GM23338 (cell line): ENCODE data around the gene TMEM33. TPM values are rescaled to one million over a fixed set of nuclear protein-coding genes. Genes with fewer than 3 reads are reported as not detected.
A peak's percentile ranks its signal among the peaks of the same experiment; 100 is the strongest.

ENCODE experiments used
- ATAC-seq: fragments of 200-7000 bp; cut with Tn5 transposase; 3 replicates; pipeline ENCODE4 v1.9.1; 2020
- DNase-seq: peaks from one replicate; pipeline ENCODE4 v3.0.0-alpha.2; 2015; ENCODE audit warnings: low spot score
- H2AFZ ChIP-seq: fragments of 200-600 bp; sonication (generic); 2 replicates; pipeline ENCODE4 v1.8.0; 2016; ENCODE audit warnings: antibody characterized with exemption, mild to moderate bottlenecking, moderate library complexity
- H3F3A ChIP-seq: fragments of 200-600 bp; sonication (generic); replicated peaks from 2 replicates; pipeline ENCODE4 v1.8.0; 2017; ENCODE audit warnings: antibody characterized with exemption, mixed run types, low read depth
- H3K27ac ChIP-seq: fragments of 200-600 bp; sonication (generic); 2 replicates; pipeline ENCODE4 v1.6.1; 2016; ENCODE audit warnings: low read depth
- H3K27me3 ChIP-seq: fragments of 200-600 bp; sonication (generic); 2 replicates; pipeline ENCODE4 v1.8.0; 2016; ENCODE audit warnings: mild to moderate bottlenecking, mixed run types, moderate library complexity; ENCODE audit not compliant: insufficient read depth
- H3K36me3 ChIP-seq: fragments of 200-600 bp; sonication (generic); 2 replicates; pipeline ENCODE4 v1.8.0; 2016; ENCODE audit warnings: mild to moderate bottlenecking; ENCODE audit not compliant: insufficient read depth
- H3K4me1 ChIP-seq: fragments of 200-600 bp; sonication (generic); 2 replicates; pipeline ENCODE4 v1.8.0; 2016; ENCODE audit warnings: mild to moderate bottlenecking, moderate library complexity; ENCODE audit not compliant: insufficient read depth
- H3K4me2 ChIP-seq: fragments of 200-600 bp; sonication (generic); 2 replicates; pipeline ENCODE4 v1.7.1; 2017; ENCODE audit warnings: mixed run types
- H3K4me3 ChIP-seq: fragments of 200-600 bp; sonication (generic); 2 replicates; pipeline ENCODE4 v1.6.1; 2016; ENCODE audit warnings: mixed run types
- H3K79me2 ChIP-seq: fragments of 200-600 bp; sonication (generic); replicated peaks from 2 replicates; pipeline ENCODE4 v1.8.0; 2017; ENCODE audit warnings: mild to moderate bottlenecking; ENCODE audit not compliant: insufficient read depth
- H3K9me2 ChIP-seq: fragments of 200-600 bp; sonication (generic); 2 replicates; pipeline ENCODE4 v1.8.0; 2017; ENCODE audit not compliant: insufficient read depth
- H4K20me1 ChIP-seq: fragments of 200-600 bp; sonication (generic); replicated peaks from 2 replicates; pipeline ENCODE4 v1.8.0; 2017; ENCODE audit warnings: mild to moderate bottlenecking; ENCODE audit not compliant: insufficient read depth
- H3K27ac Mint-ChIP-seq: 2 replicates; pipeline ENCODE4 v1.8.0; 2020; ENCODE audit warnings: inconsistent platforms, mild to moderate bottlenecking, moderate library complexity, mixed read lengths
- H3K27me3 Mint-ChIP-seq: 3 replicates; pipeline ENCODE4 v1.8.0; 2022; ENCODE audit warnings: low read depth, mild to moderate bottlenecking, moderate library complexity, mixed read lengths, inconsistent platforms; ENCODE audit not compliant: insufficient read depth, poor library complexity
- H3K36me3 Mint-ChIP-seq: 3 replicates; pipeline ENCODE4 v1.8.0; 2021; ENCODE audit warnings: low read depth, mild to moderate bottlenecking, inconsistent platforms, moderate library complexity, mixed read lengths
- H3K4me1 Mint-ChIP-seq: 3 replicates; pipeline ENCODE4 v1.8.0; 2020; ENCODE audit warnings: mild to moderate bottlenecking, inconsistent platforms, mixed read lengths
- H3K4me3 Mint-ChIP-seq: 3 replicates; pipeline ENCODE4 v1.8.0; 2021; ENCODE audit warnings: moderate library complexity, mild to moderate bottlenecking, inconsistent platforms, mixed read lengths
- H3K9me3 Mint-ChIP-seq: 3 replicates; pipeline ENCODE4 v1.8.0; 2020; ENCODE audit warnings: moderate library complexity, mild to moderate bottlenecking, inconsistent platforms, mixed read lengths
- CREB1 ChIP-seq: fragments of 250-450 bp; sonication (Bioruptor Pico); IDR thresholded peaks from 2 replicates; pipeline ENCODE4 v1.5.0; 2020; ENCODE audit warnings: low read depth, mild to moderate bottlenecking, moderate library complexity
- EZH2 ChIP-seq: fragments of 200-600 bp; sonication (generic); IDR thresholded peaks from one replicate; pipeline ENCODE4 v1.8.0; 2017; ENCODE audit warnings: antibody characterized with exemption, mild to moderate bottlenecking, low read depth; ENCODE audit not compliant: unreplicated experiment
- EZH2phosphoT487 ChIP-seq: fragments of 200-600 bp; sonication (generic); IDR thresholded peaks from one replicate; pipeline ENCODE4 v1.8.1; 2018; ENCODE audit warnings: antibody characterized with exemption; ENCODE audit not compliant: unreplicated experiment
- JUNB ChIP-seq: IDR thresholded peaks from one replicate; pipeline ENCODE4 v1.6.1; 2016; ENCODE audit warnings: antibody characterized with exemption; ENCODE audit not compliant: unreplicated experiment
- NANOG ChIP-seq: IDR thresholded peaks from 2 replicates; pipeline ENCODE4 v1.6.1; 2016; ENCODE audit warnings: antibody characterized with exemption, borderline replicate concordance
- POLR2AphosphoS5 ChIP-seq: IDR thresholded peaks from 2 replicates; pipeline ENCODE4 v1.6.1; 2016; ENCODE audit warnings: antibody characterized with exemption, low read depth
- STAT1 ChIP-seq: IDR thresholded peaks from one replicate; pipeline ENCODE4 v1.6.1; 2016; ENCODE audit warnings: antibody characterized with exemption; ENCODE audit not compliant: unreplicated experiment
- ZNF114 ChIP-seq: fragments of 250-450 bp; sonication (Bioruptor Pico); IDR thresholded peaks from 2 replicates; pipeline ENCODE4 v1.5.0; 2020; ENCODE audit warnings: mild to moderate bottlenecking, moderate library complexity
- ZNF331 ChIP-seq: fragments of 250-450 bp; sonication (Bioruptor Pico); IDR thresholded peaks from 2 replicates; pipeline ENCODE4 v1.5.0; 2020; ENCODE audit warnings: low read depth, mild to moderate bottlenecking, moderate library complexity
- polyA plus RNA-seq: library from polyadenylated mRNA; unstranded; fragments of >200 nt; fragmentation: Nextera tagmentation; extraction: Ambion mirVana; gene quantifications from 2 replicates; pipeline ENCODE4 v1.2.1, GENCODE V29; 2016
- total RNA-seq: library from RNA; depleted of rRNA; stranded (reverse); fragments of >200 nt; shearing (Covaris generic); gene quantifications from 2 replicates; pipeline ENCODE4 v1.2.3, GENCODE V29; 2014
- TF ChIP-seq, protein P1 (sequence below), 2 experiments: fragments of 200-600 bp in 1 of 2; sonication (generic) in 1 of 2; conservative IDR thresholded peaks; 2 replicates each; pipeline versions ENCODE4 v1.5.1 to v1.6.1; 2016 to 2017; ENCODE audit warnings: antibody characterized with exemption in 2 of 2, low read depth in 2 of 2, mild to moderate bottlenecking in 2 of 2, moderate library complexity in 1 of 2
- TF ChIP-seq, protein P2 (sequence below): fragments of 250-450 bp; sonication (Bioruptor Pico); IDR thresholded peaks from 2 replicates; pipeline ENCODE4 v1.5.0; 2020; ENCODE audit warnings: mild to moderate bottlenecking, moderate library complexity
- TF ChIP-seq, protein P3 (sequence below): IDR thresholded peaks from one replicate; pipeline ENCODE4 v1.6.1; 2018; ENCODE audit warnings: antibody characterized with exemption; ENCODE audit not compliant: unreplicated experiment
- TF ChIP-seq, protein P4 (sequence below): IDR thresholded peaks from 2 replicates; pipeline ENCODE4 v1.6.1; 2016; ENCODE audit warnings: antibody characterized with exemption

Gene TMEM33
- total and polyA plus RNA-seq, 2 experiments from 2014 or later: 46.2 to 117 TPM

DNA sequence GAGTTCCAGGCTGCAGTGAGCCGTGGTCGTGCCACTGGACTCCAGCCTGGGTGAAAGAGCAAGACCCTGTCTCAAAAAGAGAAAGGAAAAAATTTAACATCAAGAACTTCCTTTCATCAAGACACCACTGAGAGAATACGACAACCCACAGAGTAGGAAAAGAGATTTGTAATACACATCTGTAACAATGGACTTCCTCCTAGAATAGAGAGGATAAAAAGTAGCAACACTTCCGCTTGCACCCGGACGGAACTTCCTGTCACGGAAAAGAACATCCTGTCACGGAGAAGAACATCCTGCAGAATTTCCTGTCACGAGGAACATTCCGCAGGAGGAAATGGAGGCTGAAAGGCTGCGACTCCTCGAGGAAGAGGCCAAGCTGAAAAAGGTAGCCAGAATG is 46.2 kb downstream of the TMEM33 start, which contains the start of gene DCAF4L1:
Gene DCAF4L1 (plus strand): TSS at position 301 of the 400 bp plus-strand sequence. CDS start 37 bp downstream, at position 338.
- no peaks in the 10 kb centered on the region for H3K9me2 ChIP-seq
- DNase-seq (no peak), ATAC-seq (no peak)
- peak within 1 kb of the TSS; percentile 38; the same call in 1 of the 2 replicates for H3K27ac Mint-ChIP-seq
- H3K79me2 ChIP-seq: no peaks in the 10 kb centered on the region
- no peaks in the 10 kb centered on the region for H3K9me3 Mint-ChIP-seq
- no peak within 1 kb of the TSS for H3K4me2 ChIP-seq
- H3F3A ChIP-seq: no peaks in the 10 kb centered on the region
- H3K36me3 ChIP-seq: no peaks in the 10 kb centered on the region
- H3K36me3 Mint-ChIP-seq: no peaks in the 10 kb centered on the region; the same call in 2 of the 3 replicates
- H2AFZ ChIP-seq: no peak within 1 kb of the TSS
- H4K20me1 ChIP-seq: no peaks in the 10 kb centered on the region
- H3K4me1 Mint-ChIP-seq: peaks cover 57% of the 10 kb centered on the region
- no peak for TF ChIP-seq EZH2phosphoT487
- TF ChIP-seq ZNF331: no peak
- no peak for TF ChIP-seq STAT1
- TF ChIP-seq, protein P1, sequence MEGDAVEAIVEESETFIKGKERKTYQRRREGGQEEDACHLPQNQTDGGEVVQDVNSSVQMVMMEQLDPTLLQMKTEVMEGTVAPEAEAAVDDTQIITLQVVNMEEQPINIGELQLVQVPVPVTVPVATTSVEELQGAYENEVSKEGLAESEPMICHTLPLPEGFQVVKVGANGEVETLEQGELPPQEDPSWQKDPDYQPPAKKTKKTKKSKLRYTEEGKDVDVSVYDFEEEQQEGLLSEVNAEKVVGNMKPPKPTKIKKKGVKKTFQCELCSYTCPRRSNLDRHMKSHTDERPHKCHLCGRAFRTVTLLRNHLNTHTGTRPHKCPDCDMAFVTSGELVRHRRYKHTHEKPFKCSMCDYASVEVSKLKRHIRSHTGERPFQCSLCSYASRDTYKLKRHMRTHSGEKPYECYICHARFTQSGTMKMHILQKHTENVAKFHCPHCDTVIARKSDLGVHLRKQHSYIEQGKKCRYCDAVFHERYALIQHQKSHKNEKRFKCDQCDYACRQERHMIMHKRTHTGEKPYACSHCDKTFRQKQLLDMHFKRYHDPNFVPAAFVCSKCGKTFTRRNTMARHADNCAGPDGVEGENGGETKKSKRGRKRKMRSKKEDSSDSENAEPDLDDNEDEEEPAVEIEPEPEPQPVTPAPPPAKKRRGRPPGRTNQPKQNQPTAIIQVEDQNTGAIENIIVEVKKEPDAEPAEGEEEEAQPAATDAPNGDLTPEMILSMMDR (conservative IDR thresholded peaks at IDR 0.05; ENCODE audit: low read depth in 2 of 2): no peak
- no peak for TF ChIP-seq CREB1 (CRISPR knock-in tag)
- TF ChIP-seq POLR2AphosphoS5: no peak
- TF ChIP-seq, protein P2, sequence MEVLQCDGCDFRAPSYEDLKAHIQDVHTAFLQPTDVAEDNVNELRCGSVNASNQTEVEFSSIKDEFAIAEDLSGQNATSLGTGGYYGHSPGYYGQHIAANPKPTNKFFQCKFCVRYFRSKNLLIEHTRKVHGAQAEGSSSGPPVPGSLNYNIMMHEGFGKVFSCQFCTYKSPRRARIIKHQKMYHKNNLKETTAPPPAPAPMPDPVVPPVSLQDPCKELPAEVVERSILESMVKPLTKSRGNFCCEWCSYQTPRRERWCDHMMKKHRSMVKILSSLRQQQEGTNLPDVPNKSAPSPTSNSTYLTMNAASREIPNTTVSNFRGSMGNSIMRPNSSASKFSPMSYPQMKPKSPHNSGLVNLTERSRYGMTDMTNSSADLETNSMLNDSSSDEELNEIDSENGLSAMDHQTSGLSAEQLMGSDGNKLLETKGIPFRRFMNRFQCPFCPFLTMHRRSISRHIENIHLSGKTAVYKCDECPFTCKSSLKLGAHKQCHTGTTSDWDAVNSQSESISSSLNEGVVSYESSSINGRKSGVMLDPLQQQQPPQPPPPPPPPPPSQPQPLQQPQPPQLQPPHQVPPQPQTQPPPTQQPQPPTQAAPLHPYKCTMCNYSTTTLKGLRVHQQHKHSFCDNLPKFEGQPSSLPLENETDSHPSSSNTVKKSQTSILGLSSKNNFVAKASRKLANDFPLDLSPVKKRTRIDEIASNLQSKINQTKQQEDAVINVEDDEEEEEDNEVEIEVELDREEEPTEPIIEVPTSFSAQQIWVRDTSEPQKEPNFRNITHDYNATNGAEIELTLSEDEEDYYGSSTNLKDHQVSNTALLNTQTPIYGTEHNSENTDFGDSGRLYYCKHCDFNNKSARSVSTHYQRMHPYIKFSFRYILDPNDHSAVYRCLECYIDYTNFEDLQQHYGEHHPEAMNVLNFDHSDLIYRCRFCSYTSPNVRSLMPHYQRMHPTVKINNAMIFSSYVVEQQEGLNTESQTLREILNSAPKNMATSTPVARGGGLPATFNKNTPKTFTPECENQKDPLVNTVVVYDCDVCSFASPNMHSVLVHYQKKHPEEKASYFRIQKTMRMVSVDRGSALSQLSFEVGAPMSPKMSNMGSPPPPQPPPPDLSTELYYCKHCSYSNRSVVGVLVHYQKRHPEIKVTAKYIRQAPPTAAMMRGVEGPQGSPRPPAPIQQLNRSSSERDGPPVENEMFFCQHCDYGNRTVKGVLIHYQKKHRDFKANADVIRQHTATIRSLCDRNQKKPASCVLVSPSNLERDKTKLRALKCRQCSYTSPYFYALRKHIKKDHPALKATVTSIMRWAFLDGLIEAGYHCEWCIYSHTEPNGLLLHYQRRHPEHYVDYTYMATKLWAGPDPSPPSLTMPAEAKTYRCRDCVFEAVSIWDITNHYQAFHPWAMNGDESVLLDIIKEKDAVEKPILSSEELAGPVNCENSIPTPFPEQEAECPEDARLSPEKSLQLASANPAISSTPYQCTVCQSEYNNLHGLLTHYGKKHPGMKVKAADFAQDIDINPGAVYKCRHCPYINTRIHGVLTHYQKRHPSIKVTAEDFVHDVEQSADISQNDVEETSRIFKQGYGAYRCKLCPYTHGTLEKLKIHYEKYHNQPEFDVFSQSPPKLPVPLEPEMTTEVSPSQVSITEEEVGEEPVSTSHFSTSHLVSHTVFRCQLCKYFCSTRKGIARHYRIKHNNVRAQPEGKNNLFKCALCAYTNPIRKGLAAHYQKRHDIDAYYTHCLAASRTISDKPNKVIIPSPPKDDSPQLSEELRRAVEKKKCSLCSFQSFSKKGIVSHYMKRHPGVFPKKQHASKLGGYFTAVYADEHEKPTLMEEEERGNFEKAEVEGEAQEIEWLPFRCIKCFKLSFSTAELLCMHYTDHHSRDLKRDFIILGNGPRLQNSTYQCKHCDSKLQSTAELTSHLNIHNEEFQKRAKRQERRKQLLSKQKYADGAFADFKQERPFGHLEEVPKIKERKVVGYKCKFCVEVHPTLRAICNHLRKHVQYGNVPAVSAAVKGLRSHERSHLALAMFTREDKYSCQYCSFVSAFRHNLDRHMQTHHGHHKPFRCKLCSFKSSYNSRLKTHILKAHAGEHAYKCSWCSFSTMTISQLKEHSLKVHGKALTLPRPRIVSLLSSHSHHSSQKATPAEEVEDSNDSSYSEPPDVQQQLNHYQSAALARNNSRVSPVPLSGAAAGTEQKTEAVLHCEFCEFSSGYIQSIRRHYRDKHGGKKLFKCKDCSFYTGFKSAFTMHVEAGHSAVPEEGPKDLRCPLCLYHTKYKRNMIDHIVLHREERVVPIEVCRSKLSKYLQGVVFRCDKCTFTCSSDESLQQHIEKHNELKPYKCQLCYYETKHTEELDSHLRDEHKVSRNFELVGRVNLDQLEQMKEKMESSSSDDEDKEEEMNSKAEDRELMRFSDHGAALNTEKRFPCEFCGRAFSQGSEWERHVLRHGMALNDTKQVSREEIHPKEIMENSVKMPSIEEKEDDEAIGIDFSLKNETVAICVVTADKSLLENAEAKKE (CRISPR knock-in tag): no peak
- no peak for TF ChIP-seq ZNF114
- no peak for TF ChIP-seq NANOG
- TF ChIP-seq JUNB: no peak
- TF ChIP-seq, protein P3, sequence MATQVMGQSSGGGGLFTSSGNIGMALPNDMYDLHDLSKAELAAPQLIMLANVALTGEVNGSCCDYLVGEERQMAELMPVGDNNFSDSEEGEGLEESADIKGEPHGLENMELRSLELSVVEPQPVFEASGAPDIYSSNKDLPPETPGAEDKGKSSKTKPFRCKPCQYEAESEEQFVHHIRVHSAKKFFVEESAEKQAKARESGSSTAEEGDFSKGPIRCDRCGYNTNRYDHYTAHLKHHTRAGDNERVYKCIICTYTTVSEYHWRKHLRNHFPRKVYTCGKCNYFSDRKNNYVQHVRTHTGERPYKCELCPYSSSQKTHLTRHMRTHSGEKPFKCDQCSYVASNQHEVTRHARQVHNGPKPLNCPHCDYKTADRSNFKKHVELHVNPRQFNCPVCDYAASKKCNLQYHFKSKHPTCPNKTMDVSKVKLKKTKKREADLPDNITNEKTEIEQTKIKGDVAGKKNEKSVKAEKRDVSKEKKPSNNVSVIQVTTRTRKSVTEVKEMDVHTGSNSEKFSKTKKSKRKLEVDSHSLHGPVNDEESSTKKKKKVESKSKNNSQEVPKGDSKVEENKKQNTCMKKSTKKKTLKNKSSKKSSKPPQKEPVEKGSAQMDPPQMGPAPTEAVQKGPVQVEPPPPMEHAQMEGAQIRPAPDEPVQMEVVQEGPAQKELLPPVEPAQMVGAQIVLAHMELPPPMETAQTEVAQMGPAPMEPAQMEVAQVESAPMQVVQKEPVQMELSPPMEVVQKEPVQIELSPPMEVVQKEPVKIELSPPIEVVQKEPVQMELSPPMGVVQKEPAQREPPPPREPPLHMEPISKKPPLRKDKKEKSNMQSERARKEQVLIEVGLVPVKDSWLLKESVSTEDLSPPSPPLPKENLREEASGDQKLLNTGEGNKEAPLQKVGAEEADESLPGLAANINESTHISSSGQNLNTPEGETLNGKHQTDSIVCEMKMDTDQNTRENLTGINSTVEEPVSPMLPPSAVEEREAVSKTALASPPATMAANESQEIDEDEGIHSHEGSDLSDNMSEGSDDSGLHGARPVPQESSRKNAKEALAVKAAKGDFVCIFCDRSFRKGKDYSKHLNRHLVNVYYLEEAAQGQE: no peak
- TF ChIP-seq, protein P4, sequence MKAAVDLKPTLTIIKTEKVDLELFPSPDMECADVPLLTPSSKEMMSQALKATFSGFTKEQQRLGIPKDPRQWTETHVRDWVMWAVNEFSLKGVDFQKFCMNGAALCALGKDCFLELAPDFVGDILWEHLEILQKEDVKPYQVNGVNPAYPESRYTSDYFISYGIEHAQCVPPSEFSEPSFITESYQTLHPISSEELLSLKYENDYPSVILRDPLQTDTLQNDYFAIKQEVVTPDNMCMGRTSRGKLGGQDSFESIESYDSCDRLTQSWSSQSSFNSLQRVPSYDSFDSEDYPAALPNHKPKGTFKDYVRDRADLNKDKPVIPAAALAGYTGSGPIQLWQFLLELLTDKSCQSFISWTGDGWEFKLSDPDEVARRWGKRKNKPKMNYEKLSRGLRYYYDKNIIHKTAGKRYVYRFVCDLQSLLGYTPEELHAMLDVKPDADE: no peak
- no peak for TF ChIP-seq EZH2
- no peaks in the 10 kb centered on the region for H3K27me3 ChIP-seq
- no peak within 1 kb of the TSS for H3K4me3 ChIP-seq
- no peak within 1 kb of the TSS for H3K27ac ChIP-seq
- H3K4me1 ChIP-seq: peaks cover 45% of the 10 kb centered on the region
- H3K27me3 Mint-ChIP-seq: peaks cover 4% of the 10 kb centered on the region
- H3K4me3 Mint-ChIP-seq: no peak within 1 kb of the TSS
